Measurements from ENCODE around the gene TTLL10. TPM values are rescaled to one million over a fixed set of nuclear protein-coding genes. Genes with fewer than 3 reads are reported as not detected.
"Not testable (repeated sequence)": the region's sequence is repeated elsewhere in the genome, so short reads cannot be mapped to it uniquely, and the experiment has no call there.

Gene TTLL10
- total RNA-seq, 3 donors from 2014 or later = 0.32 to 4.4 (median 1.8) TPM

- Histone ChIP-seq H3K9me3 (no peaks in the 10 kb centered on the region), H3K4me1 (ENCODE audit: low read depth) (no peaks in the 10 kb centered on the region), H3K36me3 (ENCODE audit: low read depth) (no peaks in the 10 kb centered on the region), H3K4me3 (no peak overlapping the region)
- intact Hi-C loops (cut with DNase I, micrococcal nuclease) = no loop called here
- DNase-seq (no peak), ATAC-seq (no peak)
- no peak for TF ChIP-seq CTCF (IDR thresholded peaks at IDR 0.05)
Observed at GRCh38 chr1:1187938-1188337, 14.3 kb downstream of the TTLL10 start.

GRCh38 chr1:1189111-1189510 lies 15.4 kb downstream of the TTLL10 start:
- intact Hi-C loops (cut with DNase I, micrococcal nuclease) = no loop called here
- TF ChIP-seq CTCF (IDR thresholded peaks at IDR 0.05) = no peak
- no peak for ATAC-seq

DNA sequence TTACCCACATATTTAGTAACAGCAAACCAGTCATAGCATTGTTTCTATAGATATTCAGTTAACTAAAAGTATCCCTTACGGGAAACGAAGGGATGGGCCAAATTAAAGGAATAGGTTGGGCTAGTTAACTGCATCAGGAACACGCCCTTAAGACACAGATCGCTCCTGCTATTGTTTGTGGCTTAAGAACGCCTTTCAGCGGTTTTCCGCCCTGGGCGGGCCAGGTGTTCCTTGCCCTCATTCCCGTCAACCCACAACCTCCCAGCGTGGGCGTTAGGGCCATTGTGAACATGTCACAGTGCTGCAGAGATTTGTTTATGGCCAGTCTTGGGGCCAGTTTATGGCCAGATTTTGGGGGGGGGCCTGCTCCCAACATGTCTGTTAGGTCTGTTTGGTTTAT lies 18.1 kb downstream of the TTLL10 start:
- H3K4me1 ChIP-seq (ENCODE audit: low read depth) = no peaks in the 10 kb centered on the region
- intact Hi-C loops (cut with DNase I, micrococcal nuclease) = no loop called here
- no peaks in the 10 kb centered on the region for H3K36me3 ChIP-seq (ENCODE audit: low read depth)
- peaks cover 9% of the 10 kb centered on the region for H3K9me3 ChIP-seq
- no peak overlapping the region for H3K4me3 ChIP-seq
- no peak for TF ChIP-seq CTCF (IDR thresholded peaks at IDR 0.05)
- DNase-seq (peak in 1 of 3 donors; percentile 6), ATAC-seq (no peak)

More at GRCh38 chr1:1189111-1189510, 15.4 kb downstream of the TTLL10 start:
- no peak for DNase-seq
- H3K4me1 ChIP-seq (ENCODE audit: low read depth) = no peaks in the 10 kb centered on the region
- no peaks in the 10 kb centered on the region for H3K9me3 ChIP-seq
- no peaks in the 10 kb centered on the region for H3K36me3 ChIP-seq (ENCODE audit: low read depth)
- H3K4me3 ChIP-seq = no peak overlapping the region

DNA sequence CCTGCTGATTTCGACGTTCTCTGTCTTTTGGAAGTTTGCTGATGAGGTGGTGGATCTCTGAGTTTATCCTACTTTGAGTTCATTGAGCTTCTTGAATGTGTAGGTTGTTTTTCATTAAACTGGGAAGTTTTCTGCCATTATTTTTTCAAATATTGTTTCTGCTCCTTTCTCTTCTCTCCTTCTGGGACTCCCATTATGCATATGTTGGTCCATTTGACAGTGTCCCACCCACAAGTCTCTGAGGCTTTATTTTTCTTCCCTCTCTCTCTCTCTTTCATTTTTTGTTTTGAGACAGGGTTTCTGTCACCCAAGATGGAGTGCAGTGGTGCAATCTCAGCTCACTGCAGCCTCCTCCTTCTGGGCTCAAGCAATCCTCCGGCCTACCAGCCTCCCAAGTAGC lies 21.0 kb downstream of the TTLL10 start:
- Histone ChIP-seq H3K9me3 (peaks cover 9% of the 10 kb centered on the region), H3K4me3 (no peak overlapping the region), H3K4me1 (ENCODE audit: low read depth) (no peaks in the 10 kb centered on the region), H3K36me3 (ENCODE audit: low read depth) (no peaks in the 10 kb centered on the region)
- ATAC-seq (no peak), DNase-seq (no peak)
- TF ChIP-seq CTCF (IDR thresholded peaks at IDR 0.05) = no peak
- intact Hi-C loops (cut with DNase I, micrococcal nuclease) = no loop called here

- H3K36me3 ChIP-seq (ENCODE audit: low read depth); H3K4me1 ChIP-seq (ENCODE audit: low read depth); H3K9me3 ChIP-seq; intact Hi-C loops (cut with DNase I, micrococcal nuclease); ATAC-seq; DNase-seq; H3K4me3 ChIP-seq: not testable (repeated sequence)
Observed at GRCh38 chr1:1195726-1196125, 22.0 kb downstream of the TTLL10 start.

- no peak for ATAC-seq
- no peak for TF ChIP-seq CTCF (IDR thresholded peaks at IDR 0.05)
- Histone ChIP-seq H3K36me3 (ENCODE audit: low read depth) (no peaks in the 10 kb centered on the region), H3K4me1 (ENCODE audit: low read depth) (peaks cover 3% of the 10 kb centered on the region), H3K4me3 (no peak overlapping the region), H3K9me3 (peaks cover 9% of the 10 kb centered on the region)
- intact Hi-C loops (cut with DNase I, micrococcal nuclease) = no loop called here
- peak in 1 of 3 donors; percentile 17 for DNase-seq
Observed at GRCh38 chr1:1196431-1197187, 22.9 kb downstream of the TTLL10 start.

Data from mucosa of descending colon (tissue), 3 donors.